ENCODE data around the gene BPTF. TPM values are rescaled to one million over a fixed set of nuclear protein-coding genes. Genes with fewer than 3 reads are reported as not detected.
A peak's percentile ranks its signal among the peaks of the same experiment; 100 is the strongest.

The BPTF gene
- total and polyA plus RNA-seq, 2 of the 13 experiments (the other 11 are each of a cell fraction or from before 2014, with no cell fraction given): 43.5 to 66.1 TPM

DNA sequence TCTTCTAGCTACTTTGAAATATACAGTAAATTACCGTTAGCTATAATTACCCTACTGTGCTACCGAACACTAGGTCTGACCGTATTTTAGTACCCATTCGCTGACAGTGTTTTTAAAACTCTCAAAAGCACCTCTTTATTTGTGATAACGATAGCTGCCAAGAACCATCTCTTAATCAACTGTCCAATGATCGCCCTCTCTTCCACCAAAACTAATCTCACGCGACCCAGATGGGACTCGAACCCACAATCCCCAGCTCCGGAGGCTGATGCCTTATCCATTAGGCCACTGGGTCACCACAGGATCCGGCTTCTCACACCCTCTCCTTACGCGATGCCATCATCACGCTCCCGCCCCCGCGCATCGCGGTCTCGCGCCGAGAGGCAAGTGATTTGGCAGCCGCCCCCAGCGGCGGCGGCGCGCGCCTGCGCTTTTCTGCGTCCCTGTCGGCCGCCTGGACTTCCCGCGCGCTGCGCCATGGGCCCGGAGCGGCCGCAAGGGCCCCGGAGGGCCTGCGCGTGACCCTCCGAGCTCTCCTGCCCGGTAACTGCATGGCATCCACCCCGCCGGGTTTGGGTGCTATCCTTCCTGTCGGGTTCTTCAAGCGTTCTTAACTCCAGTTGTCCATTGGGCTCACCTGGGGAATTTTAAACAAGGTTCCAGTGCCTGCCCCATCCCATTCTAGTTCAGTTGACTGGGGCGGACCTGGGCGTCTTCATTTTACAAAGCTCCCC lies 194.5 kb downstream of the BPTF start (continued):
- TF ChIP-seq, protein P1, sequence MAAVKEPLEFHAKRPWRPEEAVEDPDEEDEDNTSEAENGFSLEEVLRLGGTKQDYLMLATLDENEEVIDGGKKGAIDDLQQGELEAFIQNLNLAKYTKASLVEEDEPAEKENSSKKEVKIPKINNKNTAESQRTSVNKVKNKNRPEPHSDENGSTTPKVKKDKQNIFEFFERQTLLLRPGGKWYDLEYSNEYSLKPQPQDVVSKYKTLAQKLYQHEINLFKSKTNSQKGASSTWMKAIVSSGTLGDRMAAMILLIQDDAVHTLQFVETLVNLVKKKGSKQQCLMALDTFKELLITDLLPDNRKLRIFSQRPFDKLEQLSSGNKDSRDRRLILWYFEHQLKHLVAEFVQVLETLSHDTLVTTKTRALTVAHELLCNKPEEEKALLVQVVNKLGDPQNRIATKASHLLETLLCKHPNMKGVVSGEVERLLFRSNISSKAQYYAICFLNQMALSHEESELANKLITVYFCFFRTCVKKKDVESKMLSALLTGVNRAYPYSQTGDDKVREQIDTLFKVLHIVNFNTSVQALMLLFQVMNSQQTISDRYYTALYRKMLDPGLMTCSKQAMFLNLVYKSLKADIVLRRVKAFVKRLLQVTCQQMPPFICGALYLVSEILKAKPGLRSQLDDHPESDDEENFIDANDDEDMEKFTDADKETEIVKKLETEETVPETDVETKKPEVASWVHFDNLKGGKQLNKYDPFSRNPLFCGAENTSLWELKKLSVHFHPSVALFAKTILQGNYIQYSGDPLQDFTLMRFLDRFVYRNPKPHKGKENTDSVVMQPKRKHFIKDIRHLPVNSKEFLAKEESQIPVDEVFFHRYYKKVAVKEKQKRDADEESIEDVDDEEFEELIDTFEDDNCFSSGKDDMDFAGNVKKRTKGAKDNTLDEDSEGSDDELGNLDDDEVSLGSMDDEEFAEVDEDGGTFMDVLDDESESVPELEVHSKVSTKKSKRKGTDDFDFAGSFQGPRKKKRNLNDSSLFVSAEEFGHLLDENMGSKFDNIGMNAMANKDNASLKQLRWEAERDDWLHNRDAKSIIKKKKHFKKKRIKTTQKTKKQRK (IDR thresholded peaks at IDR 0.05; ENCODE audit: low read length): no peak
- TF ChIP-seq, protein P2, sequence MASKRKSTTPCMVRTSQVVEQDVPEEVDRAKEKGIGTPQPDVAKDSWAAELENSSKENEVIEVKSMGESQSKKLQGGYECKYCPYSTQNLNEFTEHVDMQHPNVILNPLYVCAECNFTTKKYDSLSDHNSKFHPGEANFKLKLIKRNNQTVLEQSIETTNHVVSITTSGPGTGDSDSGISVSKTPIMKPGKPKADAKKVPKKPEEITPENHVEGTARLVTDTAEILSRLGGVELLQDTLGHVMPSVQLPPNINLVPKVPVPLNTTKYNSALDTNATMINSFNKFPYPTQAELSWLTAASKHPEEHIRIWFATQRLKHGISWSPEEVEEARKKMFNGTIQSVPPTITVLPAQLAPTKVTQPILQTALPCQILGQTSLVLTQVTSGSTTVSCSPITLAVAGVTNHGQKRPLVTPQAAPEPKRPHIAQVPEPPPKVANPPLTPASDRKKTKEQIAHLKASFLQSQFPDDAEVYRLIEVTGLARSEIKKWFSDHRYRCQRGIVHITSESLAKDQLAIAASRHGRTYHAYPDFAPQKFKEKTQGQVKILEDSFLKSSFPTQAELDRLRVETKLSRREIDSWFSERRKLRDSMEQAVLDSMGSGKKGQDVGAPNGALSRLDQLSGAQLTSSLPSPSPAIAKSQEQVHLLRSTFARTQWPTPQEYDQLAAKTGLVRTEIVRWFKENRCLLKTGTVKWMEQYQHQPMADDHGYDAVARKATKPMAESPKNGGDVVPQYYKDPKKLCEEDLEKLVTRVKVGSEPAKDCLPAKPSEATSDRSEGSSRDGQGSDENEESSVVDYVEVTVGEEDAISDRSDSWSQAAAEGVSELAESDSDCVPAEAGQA (IDR thresholded peaks at IDR 0.05; ENCODE audit: low read depth): no peak; the same call in 1 of the 2 replicates
- TF ChIP-seq, protein P2 (CRISPR knock-in tag; IDR thresholded peaks at IDR 0.05; ENCODE audit: borderline replicate concordance): 0 out of 2 replicates have a peak, but pooled peaks have one; percentile 84
- peak; percentile 90 for TF ChIP-seq PHF8 (CRISPR knock-in tag; IDR thresholded peaks at IDR 0.05)
- TF ChIP-seq HDAC6 (IDR thresholded peaks at IDR 0.05; ENCODE audit: low read depth, low read length): no peak
- TF ChIP-seq, protein P3, sequence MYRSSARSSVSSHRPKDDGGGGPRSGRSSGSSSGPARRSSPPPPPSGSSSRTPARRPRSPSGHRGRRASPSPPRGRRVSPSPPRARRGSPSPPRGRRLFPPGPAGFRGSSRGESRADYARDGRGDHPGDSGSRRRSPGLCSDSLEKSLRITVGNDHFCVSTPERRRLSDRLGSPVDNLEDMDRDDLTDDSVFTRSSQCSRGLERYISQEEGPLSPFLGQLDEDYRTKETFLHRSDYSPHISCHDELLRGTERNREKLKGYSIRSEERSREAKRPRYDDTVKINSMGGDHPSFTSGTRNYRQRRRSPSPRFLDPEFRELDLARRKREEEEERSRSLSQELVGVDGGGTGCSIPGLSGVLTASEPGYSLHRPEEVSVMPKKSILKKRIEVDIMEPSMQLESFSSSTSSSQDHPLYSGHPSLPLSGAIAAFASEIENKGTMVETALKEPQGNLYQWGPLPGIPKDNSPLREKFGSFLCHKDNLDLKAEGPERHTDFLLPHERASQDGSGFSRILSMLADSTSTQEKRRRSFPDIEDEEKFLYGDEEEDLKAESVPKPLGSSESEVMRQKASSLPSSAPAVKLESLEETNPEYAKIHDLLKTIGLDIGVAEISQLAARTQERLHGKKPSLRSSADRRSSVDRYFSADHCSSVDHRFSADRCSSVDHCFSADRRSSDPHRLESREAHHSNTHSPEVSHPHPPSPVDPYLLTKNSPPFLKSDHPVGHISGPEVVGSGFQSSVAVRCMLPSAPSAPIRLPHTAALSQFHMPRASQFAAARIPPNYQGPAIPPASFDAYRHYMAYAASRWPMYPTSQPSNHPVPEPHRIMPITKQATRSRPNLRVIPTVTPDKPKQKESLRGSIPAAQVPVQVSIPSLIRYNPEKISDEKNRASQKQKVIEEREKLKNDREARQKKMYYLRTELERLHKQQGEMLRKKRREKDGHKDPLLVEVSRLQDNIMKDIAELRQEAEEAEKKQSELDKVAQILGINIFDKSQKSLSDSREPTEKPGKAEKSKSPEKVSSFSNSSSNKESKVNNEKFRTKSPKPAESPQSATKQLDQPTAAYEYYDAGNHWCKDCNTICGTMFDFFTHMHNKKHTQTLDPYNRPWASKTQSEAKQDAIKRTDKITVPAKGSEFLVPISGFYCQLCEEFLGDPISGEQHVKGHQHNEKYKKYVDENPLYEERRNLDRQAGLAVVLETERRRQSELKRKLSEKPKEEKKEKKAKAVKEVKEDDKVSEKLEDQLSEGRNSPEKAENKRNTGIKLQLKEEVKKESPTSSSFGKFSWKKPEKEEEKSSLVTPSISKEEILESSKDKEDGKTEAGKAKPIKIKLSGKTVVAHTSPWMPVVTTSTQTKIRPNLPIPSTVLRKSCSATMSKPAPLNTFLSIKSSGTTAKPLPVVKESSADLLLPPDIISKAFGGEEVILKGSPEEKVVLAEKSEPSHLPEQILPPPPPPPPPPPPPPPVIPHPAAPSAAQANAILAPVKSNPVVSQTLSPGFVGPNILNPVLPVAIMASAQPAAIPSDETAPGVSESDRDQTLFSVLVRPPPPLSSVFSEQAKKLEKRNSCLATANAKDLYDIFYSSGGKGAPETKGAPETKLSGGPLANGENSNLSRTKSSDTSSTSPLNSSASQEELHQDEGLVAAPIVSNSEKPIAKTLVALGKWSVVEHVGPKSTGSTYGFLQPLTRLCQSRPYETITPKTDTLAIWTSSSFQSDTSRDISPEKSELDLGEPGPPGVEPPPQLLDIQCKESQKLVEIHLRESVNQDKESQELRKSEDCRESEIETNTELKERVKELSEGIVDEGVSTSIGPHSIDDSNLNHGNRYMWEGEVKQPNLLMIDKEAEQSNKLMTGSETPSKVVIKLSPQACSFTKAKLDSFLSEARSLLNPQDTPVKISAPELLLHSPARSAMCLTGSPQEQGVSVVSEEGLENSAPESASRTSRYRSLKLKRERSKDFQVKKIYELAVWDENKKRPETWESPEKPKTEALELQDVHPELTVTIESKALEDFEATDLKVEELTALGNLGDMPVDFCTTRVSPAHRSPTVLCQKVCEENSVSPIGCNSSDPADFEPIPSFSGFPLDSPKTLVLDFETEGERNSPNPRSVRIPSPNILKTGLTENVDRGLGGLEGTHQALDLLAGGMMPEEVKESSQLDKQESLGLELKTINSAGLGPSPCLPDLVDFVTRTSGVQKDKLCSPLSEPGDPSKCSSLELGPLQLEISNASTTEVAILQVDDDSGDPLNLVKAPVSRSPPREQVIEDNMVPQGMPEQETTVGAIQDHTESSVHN (CRISPR knock-in tag; IDR thresholded peaks at IDR 0.05): peak; percentile 92
- peak; percentile 72 for TF ChIP-seq HDAC1 (CRISPR knock-in tag; IDR thresholded peaks at IDR 0.05)
- peak; percentile 86 for TF ChIP-seq SRSF1 (optimal IDR thresholded peaks at IDR 0.05; ENCODE audit: low read depth, low read length)
- TF ChIP-seq FOXA1 (IDR thresholded peaks at IDR 0.05): no peak
- peak; percentile 44; the same call in 1 of the 2 replicates for TF ChIP-seq FOXA1 (CRISPR knock-in tag; IDR thresholded peaks at IDR 0.05)
- peak; percentile 63; the same call in 1 of the 2 replicates for TF ChIP-seq EHMT2 (IDR thresholded peaks at IDR 0.05; ENCODE audit: borderline replicate concordance, low read depth, low read length)

Data from HepG2 (cell line).